Stimulated activated CD8-positive, alpha-beta memory T cell treated with anti-CD3 and anti-CD28 coated beads, Interleukin-7, amount 100 ng/mL, for 48 hours (primary cell): ENCODE data around the gene SERBP1.
"Not testable (repeated sequence)": the region's sequence is repeated elsewhere in the genome, so short reads cannot be mapped to it uniquely, and the experiment has no call there.

ENCODE experiments used
- DNase-seq, 2 donors: peaks; one replicate each; pipeline ENCODE4 v3.0.0-alpha.2; 2020; ENCODE audit warnings: low read depth in 1 of 2; ENCODE audit errors: extremely low read depth in 1 of 2

SERBP1 gene

GRCh38 chr1:67430358-67431155, at the start of gene SERBP1:
Gene SERBP1, minus strand, starts transcription at chr1:67430402. Its CDS starts 102 bp downstream, at chr1:67430300.
- peak; percentile 88 to 90 for DNase-seq

GRCh38 chr1:67479146-67479891, 49.1 kb upstream of the SERBP1 start:
- DNase-seq, result no peak

- DNase-seq, result no peak
Measured at GRCh38 chr1:67476906-67477305, 46.7 kb upstream of the SERBP1 start.

- DNase-seq, result no peak
Measured at GRCh38 chr1:67476006-67476482, 45.8 kb upstream of the SERBP1 start.

DNA sequence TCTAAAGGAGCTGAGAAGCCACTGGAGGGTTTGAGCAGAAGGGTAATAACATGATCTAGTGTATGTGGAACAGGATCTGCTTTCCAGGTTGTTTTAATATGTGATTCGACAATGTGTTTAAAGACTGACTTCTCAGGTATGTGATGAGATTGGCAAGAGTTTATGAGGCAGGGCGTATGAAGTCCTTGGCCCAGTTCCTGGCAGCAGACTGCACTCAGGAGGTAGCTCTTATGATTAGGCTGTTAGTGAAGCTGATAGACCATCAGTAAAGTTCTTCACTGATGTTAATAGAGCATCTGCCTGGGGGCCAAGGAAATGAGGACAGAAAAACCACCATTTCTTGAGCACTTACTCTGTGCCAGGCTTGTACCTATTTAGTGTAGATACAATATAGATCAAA, 41.9 kb upstream of the SERBP1 start:
- DNase-seq, result no peak

DNA sequence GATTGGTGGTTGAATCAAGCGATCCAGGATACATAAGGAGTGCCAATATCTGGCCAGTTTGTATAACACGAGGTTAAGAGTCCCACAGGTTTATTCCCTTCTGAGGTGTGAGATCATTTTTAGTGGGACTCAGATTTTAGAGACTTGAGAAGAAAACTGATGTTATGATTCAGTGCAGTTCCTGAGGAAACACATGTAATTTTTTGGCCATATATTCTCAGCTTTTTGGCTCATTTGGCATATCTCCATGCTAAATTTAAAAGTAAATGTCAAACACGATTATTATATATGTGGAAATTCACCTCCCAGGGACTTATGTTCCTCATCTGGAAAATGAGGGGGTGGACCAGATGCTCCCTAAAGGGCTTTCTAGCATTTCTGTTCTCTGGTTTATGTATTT, 39.2 kb upstream of the SERBP1 start:
- no peak for DNase-seq

DNA sequence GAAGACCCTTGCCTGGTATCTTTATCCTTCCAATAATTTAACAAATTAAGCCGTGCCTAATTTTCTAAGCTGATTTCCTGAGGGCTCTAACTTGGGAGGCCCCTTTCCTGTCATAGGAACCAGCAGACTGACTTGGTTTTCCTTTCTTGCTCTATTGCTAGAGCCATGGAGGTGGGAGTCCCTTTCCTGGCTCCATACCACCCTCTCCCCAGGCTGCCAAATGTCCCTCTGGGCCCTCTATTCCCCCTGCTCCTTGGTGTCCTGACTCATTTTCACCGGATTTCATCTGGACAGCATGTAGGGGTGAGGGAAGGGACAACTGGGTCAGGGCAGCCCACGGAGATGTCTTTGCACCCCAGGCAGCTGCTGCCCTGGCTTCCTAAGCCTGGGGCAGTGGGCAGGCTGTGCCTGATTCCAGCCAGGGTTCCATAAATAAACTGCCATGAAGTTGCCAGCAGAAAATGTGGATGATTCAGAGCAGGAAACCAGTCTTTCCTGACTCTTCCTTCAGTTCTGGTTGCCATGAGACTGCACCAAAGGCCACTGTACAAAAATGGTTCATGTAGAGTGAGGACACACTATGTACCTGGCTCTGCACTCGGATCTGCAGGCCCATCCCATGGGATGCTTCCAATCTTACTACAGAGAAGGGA, 38.0 kb upstream of the SERBP1 start:
- no peak for DNase-seq

DNA sequence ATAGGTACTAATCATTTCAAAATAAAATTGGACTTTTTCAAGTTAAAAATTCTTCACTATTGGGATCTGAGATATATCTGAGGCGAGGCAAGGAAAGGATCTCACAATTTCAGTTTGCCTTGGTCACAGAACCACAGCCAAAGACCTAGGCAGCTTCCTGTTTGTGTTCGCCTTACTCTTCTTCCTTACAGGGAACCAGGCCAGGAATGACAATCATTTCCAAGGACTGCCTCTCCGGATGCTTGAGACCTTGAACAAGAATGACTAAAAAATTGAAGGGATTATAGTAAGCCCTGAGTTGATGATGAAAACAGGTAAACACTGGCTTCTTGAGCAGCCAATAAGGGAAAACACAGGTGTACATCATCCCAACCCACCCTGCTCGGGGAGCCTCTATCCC, 35.2 kb upstream of the SERBP1 start:
- DNase-seq, result no peak

GRCh38 chr1:67464746-67465145, 34.5 kb upstream of the SERBP1 start:
- DNase-seq, result no peak

DNA sequence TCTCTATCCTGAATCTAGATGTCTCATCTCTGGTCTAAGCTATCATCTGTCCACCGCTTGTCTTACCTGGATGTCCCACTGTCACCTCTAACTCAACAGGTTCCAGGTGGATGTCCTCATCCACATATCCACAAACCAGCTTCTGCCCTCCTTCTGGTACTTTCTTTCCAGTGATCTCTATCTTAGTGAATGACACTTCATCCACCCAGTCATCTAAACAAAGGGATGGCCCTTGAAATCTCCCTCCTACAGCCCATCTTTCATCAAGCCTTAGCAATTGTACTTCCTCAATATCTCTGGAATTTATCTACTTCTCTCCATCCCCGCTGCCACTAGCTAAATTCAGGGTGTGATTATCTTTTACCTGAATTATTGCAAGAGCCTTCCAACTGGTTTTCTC, 33.9 kb upstream of the SERBP1 start:
- no peak for DNase-seq

GRCh38 chr1:67463298-67463955, 33.2 kb upstream of the SERBP1 start:
- no peak for DNase-seq

DNA sequence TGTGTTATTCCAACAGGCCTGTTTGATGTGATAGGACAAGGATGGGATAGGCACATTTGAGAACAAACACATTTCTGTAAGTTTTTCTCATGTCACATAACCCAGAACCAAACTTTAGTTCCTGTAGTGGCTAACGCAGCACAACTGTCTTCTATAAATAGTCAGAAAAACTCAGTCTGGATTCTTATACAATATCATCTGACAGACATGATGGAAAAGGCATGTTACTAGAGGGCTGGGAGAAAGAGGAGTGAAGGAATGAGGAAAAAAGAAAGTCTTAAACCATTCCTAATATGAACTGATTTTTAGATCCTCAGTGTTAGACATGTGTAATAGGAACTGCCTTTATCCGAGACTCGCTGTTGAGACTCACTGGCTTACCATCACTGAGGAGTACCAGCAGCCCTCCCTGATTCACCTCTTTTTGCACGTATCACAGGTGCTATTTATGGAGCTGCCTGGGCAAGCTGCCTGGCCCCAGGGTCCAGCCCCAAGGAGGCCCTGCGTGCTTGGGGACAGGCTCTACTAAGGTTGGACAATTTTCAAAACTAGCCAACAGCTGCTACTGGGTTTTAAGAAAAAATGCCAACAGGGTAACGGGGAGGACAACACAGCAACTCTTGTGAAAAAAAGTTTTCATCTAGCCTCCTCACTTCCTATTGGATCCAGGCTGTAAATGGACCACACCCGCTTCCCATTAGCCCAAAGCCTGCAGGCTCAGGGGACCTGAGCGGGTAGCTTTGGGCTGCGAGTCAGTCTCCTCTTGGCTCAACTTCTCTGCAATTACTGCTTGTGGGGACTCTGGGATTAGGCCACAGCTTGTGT, 30.7 kb upstream of the SERBP1 start:
- DNase-seq, result no peak

GRCh38 chr1:67459068-67459467, 28.9 kb upstream of the SERBP1 start:
- DNase-seq, result no peak

DNA sequence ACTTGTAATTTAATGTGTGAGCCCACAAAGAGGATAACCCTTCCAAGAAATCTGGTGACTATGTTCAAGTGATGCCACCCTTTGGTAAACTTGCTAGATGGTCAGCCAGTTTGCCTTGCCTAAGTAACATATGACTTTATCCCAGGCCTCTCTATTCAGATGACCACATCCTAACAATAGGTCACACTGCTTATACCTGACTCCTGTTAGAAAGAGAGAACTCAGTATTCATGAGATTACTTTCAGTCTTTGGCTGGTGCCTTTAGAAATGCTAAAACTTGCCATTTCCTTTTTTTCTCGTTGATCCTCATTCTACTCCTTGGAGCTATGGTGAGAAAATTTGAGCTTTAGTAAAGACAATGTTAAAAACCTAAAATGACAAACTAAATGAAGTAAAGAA, 28.5 kb upstream of the SERBP1 start:
- no peak for DNase-seq

- no peak for DNase-seq
Measured at GRCh38 chr1:67457247-67457646, 27.0 kb upstream of the SERBP1 start.

GRCh38 chr1:67451815-67452214, 21.6 kb upstream of the SERBP1 start:
- no peak for DNase-seq

- no peak for DNase-seq
Measured at GRCh38 chr1:67451356-67451755, 21.2 kb upstream of the SERBP1 start.

DNA sequence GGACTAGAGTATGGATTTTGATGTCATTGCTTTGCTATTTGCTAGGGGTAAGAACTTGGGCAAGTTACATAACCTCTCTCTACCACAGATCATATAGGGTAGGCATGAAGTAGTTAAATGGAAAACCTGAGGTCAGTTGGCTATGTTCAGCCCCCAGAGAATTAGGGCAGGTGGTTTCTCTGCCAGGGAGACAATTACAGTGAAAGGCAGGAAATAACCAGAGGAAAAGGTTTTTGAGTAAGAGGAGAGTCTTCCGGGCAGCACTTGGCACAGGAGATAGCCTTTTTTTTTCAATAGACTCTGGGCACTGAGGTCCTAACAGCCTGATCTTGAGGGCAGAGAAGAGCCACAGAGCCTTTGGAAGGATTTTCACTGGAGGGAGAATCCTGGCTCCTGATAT, 16.7 kb upstream of the SERBP1 start:
- DNase-seq, result no peak

GRCh38 chr1:67446014-67446413, 15.8 kb upstream of the SERBP1 start:
- not testable (repeated sequence) for DNase-seq

DNA sequence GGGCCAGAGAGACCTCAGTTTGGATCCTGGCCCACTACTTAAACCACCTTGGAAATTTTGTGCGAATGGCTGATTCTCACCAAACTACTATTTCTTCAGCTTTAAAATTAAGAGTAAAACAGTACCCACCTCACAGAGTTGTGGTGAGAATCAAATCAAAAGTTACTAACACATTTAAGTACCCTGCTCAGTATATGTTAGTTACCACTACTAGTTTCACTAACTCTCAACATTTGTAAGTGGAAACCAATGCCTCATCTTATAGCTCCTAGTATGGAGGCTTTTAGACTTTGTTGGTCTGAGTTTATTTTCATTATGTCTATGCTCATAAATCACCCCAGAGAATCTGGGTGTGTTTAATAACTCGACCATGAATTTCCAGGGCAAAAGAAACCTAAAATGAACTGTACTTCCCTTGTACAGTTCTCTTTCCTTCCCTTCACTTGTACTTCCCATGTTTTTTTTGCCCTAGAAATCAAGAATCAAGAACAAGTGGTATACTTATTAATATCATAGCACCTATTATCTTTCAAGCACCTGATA, 11.6 kb upstream of the SERBP1 start:
- DNase-seq, result no peak
